Pons (tissue), 1 donor: ENCODE measurements around the gene IGFL1.
"Not testable (repeated sequence)": the region's sequence is repeated elsewhere in the genome, so short reads cannot be mapped to it uniquely, and the experiment has no call there.

Experiments
- DNase-seq: peaks from one replicate; pipeline ENCODE4 v3.0.0-alpha.2; 2016; ENCODE audit warnings: low spot score

IGFL1 gene

GRCh38 chr19:46270521-46271256, 41.1 kb downstream of the IGFL1 start:
- DNase-seq: no peak

- DNase-seq: no peak
Observed at GRCh38 chr19:46271481-46272197, 42.1 kb downstream of the IGFL1 start.

DNA sequence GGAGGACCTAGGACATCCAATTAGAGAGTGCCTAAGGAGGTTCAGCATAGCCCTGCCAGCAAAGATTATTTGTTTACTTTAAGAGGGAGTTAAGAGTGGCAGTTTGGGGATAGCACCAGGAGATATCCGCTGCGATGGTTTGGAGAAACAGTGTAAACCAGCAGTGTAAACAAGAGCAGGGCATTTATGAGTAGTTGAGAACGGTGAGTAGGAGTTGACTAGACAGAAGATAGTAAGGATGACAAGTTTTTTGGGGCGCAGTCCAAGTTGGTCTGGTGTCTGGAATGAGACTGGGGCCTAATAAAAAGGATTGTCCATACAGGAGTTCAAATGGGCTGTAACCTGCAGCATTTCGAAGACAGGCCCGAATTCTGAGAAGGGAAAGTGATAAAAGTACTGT, 44.4 kb downstream of the IGFL1 start:
- DNase-seq: not testable (repeated sequence)

- DNase-seq: no peak
Observed at GRCh38 chr19:46279177-46279576, 49.6 kb downstream of the IGFL1 start.
